ENCODE results near the gene GPX1.

GPX1 gene

GRCh38 chr3:49311283-49311682, 46.9 kb downstream of the GPX1 start:
- no peak for DNase-seq

GRCh38 chr3:49310677-49311076, 47.5 kb downstream of the GPX1 start:
- no peak for DNase-seq
